Activated effector memory CD4-positive, alpha-beta T cell treated with Interleukin-2 at 50 U/mL for 16 hours (primary cell): ENCODE data around the gene TBC1D19.
"Not testable (repeated sequence)": the region's sequence is repeated elsewhere in the genome, so short reads cannot be mapped to it uniquely, and the experiment has no call there.

Experiments used
- DNase-seq: peaks from one replicate; pipeline ENCODE4 v3.0.0-alpha.2; 2020

TBC1D19 gene, protein sequence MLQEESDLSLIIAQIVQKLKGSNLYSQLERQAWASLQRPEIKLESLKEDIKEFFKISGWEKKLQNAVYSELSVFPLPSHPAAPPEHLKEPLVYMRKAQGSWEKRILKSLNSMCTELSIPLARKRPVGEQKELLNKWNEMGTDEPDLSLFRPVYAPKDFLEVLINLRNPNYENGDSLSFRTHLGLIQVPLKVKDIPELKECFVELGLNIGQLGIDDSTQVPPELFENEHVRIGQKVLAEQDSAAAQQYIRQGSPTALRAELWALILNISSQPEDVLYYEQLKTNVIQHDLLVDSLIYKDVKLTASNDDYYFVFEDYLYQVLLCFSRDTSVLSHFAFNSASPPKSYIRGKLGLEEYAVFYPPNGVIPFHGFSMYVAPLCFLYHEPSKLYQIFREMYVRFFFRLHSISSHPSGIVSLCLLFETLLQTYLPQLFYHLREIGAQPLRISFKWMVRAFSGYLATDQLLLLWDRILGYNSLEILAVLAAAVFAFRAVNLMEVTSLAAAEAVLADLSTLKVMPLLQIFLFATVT

DNA sequence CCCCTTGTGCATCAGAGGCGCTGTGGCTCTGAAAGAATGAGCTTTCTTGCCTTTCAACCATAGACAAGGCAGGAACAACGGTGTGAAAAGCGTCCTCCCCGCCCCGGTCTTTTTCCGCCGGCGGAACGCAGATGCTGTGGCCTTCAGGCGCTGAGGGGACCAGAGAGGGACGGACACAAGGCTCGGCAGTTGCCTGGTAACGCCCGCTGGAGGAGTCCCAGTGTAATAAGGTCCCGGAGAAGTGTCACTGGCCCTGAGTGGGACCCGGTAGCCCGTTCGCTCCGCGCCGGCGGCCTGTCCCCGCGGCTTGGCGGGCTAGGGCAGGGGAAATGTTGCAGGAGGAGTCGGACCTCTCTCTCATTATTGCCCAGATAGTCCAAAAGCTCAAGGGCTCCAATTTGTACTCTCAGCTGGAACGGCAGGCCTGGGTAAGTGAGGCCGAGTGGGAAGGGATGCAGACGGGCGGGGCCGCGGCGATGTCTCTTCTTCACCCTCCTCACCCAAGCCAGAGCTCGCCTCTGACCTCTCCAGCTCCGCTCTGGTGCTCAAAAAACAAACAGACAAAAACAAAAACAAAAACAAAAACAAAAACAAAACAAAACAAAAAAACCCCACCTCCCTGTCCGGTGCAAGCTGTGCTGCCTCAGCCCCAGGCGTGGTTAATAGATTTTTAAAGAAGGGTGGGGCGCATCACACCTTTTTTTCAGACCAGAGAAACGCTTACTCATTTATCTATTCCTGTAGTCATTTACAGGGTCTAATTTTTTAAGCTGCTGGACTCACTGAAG is at the start of gene TBC1D19:
Gene TBC1D19, plus strand, starts transcription at position 220 of the 788 bp plus-strand sequence. Its CDS starts 110 bp downstream, at position 330.
- DNase-seq, result peak; percentile 86

DNA sequence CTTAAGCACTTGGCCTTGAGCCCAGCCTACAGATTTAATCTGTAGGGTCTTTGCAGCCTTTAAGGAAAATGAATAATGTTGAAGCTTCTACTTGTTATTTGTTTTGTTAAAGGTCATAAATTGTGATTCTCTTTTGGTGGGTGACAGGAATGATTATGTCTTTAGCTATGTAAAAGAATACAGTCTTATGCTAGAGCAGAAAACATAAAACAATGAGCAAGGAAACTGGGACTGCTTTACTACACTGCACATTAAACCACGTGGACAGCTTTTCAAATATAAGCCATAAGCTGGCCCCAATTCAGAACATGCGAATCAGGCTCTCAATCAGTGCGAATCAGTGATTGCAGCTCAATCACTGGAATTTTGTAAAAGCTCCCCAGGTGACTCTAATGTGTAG is 40.9 kb upstream of the TBC1D19 start:
- no peak for DNase-seq

DNA sequence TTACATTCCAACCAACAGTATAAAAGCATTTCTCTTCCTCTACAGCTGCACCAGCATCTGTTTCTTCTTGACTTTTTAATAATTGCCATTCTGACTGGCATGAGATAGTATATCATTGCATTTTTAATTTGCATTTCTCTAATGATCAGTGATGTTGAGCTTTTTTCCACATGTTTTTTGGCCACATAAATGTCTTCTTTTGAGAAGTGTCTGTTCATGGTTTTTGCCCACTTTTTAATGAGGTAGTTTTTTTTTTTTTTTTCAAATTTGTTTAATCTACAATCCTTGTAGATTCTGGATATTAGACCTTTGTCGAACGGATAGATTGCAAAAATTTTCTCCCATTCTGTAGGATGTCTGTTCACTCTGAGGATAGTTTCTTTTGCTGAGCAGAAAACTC is 39.5 kb upstream of the TBC1D19 start:
- no peak for DNase-seq

DNA sequence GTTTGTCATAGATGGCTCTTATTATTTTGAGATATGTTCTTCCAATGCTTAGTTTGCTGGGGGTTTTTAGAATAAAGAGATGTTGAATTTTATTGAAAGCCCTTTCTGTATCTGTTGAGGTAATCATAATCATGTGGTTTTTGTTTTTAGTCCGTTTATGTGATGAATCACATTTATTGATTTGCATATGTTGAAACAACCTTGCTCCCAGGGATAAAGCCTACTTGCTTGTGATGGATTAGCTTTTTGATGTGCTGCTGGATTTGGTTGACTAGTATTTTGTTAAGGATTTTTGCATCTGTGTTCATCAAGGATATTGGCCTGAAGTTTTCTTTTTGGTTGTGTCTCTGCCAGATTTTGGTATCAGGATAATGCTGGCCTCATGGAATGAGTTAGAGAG is 35.5 kb upstream of the TBC1D19 start:
- not testable (repeated sequence) for DNase-seq

DNA sequence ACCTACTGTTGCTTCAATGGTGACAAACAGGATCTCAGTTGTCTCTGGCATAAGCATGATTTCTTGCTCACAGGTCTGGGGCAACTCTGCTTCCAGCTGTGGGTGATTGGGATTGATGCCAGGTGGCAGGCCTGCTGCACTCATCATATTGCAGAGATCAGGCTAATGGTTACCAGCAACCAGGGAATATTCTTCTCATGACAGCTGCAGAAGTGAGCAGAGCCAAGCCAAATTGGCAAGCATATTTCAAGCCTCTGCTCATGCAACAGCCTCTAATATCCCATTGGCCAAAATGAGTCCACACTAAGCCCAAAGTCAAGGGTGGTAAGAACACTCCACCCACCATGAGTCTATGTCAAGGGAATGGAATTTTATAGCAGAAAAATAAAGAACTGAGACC is 26.7 kb upstream of the TBC1D19 start:
- DNase-seq, result no peak

DNA sequence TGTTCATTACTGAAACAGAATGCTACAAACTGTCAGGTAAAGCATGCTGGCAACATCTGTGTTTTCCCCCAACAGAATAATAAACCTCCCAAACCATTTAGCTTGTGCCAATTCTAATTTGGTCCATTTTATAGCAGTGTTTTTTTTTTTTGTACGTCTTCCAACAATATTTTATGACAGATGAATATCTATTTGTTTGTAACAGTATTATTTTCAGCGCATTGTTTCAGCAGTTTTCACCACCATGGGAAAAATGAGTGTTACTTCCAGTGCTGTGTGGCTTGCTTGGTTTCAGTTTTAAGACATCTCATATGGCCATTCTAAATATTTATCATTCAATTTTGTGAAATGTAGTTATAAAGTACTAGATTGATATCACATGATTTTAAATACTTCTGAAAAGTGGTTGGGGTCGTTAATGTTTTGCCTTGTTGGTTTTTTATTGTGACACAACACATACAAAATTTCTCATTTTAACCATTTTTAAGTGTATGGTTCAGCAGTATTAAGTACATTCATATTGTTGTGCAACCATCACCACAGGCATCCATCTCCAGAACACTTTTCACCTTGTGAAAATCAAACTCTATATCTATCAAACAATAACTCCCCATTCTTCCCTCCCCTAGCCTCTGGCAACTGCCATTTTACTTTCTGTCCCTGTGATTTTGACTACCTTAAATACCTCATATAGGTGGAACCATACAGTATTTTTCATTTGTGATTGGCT is 25.6 kb upstream of the TBC1D19 start:
- DNase-seq, result no peak

DNA sequence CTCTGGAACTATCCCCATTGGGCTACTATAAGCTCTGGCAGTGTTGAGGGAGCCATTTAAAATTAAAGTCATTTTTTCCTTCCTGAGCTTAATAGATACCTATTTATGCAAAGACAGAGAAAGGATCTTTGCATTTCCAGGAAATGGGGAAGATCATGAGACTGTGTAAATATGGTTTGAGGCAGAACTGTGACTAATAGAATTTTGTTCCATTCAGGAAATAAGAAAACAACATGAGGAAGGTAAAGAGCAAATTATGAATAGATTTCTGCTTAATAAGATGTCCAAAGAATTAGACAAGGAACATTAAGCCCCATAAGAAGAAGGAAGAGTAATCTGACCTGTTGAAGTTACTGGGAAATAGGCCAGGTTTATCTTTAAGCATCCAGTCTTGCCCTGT is 17.8 kb upstream of the TBC1D19 start:
- no peak for DNase-seq

DNA sequence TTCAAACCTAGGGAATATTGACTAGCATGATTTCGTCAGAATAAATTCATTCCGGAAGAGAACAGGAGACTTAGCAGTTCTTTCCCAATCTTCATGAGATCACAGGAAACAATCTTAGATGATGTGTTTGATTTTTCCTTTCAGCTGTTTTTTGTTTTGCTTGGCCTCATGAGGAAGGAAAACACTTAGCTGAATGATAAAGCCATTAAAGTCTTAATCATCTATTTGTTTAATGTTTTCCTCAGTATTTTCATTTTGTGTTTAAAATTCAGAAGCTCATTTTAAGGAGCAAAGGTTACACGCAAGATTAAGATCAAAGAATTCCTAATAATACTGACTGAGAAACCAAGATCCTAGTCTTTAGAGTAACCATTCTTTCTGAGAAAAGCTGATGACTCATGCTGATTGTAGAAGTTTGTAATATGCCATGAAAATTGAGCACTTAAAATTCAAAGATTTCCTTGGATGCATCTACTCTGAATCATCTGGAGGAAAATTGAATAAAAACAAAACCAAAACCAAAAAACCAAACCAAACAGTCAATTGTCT is 15.4 kb upstream of the TBC1D19 start:
- no peak for DNase-seq

DNA sequence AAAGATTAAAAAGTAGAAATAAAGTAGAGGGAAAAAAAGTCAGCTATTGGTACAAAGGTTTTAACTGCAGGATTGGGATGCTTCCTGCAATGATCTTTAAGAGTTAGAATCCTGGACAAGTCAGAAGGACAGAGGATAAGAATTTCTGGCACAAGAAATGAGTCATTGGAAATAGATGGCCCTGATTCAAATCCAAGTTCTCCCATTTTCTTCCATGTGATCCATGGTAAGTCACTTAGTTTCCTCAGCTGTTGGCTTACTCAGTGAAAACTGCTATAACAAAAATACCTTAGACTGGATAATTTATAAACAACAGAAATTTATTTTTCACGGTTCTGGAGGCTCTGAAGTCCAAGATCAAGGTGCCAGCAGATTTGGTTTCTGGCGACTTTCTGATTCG is 13.3 kb upstream of the TBC1D19 start:
- no peak for DNase-seq

DNA sequence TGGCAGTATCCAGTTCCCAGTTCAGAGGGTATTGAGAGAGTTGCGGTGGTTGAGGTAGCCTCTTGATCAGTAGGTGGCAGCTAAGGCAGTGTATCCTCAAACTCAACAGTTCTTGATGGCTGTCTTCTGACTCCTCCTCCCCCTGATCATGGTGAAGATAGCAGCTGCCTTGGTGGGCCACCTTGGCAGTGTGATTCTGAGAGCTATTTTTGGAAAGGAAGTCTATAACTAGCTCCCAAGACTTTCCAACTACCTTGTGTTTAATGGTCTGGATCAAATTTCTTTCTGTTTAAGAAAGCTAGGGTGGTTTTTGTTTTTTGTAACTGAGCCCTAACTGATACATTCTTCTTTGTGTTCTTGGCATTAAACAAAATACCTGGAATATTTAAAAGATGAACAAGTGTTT is 10.5 kb upstream of the TBC1D19 start:
- DNase-seq, result no peak

DNA sequence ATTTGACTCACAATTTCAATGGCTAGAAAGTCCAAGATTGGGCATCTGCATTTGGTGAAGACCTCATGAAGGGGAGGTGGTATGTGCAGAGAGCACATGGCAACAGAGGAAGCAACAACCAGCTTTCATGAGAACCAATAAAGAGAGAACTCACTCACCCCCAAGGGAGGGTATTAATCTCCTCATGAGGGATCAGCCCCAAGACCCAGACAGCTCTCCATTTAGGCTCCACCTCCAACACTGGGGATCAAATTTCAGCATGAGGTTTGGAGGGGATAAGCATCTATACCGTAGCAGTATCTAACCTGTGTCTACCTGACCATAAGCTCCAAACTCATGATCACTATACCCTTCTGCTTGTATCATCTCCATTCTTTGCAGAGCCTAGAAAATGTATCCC is 9.3 kb upstream of the TBC1D19 start:
- DNase-seq, result no peak

DNA sequence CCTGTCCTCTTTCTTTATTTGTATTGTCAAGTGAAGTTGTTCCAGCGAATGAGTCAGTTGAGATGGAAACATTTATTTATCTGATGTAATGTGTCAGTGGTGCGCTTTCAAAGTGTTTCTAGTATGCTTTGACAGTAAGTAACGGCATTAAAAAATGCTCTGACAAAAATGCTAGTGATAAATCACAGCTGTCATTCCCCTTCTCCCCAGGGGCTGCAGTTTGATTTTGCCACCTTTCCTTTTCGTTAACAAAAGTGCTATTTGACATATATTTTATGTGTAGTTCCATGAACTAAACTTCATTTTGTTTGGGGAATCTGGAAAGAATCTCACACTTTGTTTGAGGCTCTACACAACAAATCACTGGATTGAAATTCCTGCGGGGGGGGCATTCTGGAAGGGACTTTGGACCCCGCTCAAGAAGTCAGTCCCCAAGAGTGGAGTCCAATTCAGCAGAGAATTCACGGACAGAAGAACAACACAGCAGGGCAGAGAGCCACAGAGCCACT is 7.6 kb upstream of the TBC1D19 start:
- DNase-seq, result no peak

DNA sequence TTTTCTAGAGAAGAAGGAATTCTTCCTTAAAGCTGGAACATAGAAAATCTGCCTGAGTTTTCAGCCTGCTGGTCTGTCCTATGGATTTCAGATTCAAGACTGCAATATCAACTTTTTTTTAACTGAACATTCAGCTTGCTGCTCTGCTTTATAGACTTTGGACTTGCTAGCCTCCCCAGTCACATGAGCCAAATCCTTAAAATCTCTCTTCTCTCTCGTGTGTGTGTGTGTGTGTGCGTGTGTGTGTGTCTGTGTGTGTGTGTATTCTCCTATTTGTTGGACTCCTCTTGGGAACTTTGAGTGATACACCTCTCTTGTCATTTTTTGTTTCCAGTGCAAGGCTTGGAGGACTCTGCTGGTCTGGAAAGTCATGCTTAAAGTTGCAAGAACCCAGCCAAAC is 6.8 kb upstream of the TBC1D19 start:
- no peak for DNase-seq

DNA sequence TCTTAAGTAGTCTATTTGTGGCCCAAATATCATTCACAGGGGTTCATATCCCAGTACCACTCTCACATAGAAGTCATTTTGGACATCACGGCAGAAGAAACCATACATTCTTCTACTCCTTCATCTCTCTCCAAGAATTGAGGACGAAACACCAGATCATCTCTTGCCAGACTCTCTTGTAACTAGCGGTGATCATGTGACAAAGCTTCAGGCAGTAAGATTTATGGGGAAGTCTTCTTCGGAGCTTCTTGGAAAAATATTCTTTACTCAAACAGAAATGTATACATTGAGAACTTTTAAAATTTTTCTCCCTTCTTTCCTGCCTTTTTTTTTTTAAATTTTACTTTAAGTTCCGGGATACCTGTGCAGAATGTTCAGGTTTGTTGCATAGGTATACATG is 4.7 kb upstream of the TBC1D19 start:
- no peak for DNase-seq

DNA sequence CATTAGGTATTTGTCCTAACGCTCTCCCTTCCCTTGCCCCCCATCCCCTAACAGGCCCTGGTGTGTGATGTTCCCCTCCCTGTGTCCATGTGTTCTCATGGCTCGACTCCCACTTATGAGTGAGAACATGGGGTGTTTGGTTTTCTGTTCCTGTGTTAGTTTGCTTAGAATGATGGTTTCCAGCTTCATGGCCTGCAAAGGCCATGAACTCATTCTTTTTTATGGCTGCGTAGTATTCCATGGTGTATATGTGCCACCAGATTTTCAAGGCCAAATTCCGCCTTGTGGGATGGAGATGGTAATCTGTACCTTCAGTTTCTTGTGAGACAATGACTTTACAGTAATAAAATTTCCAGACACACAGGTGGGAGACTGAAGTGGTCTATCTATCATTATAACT is 2.5 kb upstream of the TBC1D19 start:
- DNase-seq, result not testable (repeated sequence)

DNA sequence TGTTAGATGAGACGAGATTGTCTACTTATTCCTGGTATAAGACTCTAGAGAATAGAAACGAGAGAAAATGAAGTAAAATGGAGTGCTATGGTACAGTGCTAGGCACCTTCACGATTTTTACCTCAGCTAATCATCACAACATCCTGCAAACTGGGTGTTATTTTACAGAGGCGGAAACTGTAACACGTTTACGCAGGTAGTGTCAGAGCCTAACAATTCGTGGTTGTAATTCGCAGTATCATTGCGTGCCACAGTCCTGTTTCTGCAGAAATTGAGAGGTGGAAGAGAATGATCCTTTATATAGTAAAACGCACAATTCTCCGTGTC is 383 bp upstream of the TBC1D19 start:
- DNase-seq, result no peak

DNA sequence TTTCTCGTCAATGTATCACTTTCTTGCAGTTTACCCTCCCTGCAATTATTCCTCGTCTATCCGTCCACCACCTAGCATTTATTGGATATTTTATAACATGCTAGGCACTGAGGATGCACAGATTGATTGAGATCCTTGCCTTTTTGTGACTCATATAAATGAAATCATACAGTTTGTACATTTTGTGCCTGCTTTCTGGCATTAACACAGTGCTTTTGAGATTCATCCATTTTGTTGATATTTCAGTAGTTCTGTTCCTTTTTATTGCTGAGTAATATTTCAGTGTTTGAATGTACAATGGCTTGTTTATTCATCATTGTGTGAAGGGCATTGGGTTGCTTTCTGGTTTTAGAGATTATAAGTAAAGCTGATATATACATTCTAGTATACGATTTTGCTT is 841 bp downstream of the TBC1D19 start:
- DNase-seq, result no peak

DNA sequence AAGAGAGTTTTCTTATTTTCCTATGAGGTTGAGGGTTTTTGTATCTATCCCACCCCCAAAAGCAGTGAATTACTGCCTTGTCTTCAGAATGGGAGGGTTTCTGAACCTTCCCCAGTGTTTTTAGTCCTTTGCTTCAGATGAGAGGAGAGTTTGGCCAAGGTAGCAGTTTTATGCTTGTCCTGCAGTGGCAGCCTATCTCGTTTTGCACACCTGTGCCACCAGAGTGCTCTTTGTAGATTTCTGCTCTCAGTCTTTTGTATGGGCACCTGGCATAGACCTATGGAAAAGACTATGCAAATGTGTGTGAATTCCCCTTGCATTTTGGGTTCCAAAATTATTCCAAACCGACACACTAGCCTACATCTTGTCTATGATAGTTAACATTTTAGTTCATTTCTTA is 5.8 kb downstream of the TBC1D19 start:
- DNase-seq, result no peak

DNA sequence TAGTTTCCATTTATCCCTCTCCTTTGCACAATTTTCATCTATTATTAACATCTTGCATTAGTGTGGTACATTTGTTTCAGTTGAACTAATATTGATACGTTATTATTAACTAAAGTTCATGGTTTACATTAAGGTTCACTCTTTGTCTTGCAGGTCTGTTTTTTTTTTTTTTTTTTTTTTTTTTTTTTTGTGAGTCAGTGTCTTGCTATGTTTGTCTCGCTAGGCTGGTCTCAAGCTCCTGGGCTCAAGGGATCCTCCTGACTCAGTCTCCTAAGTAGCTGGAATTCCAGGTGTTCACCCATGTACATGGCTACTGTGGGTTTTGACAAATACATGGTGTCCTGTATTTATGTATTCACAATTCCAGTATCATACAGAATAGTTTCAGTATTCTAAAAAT is 6.8 kb downstream of the TBC1D19 start:
- DNase-seq, result no peak

DNA sequence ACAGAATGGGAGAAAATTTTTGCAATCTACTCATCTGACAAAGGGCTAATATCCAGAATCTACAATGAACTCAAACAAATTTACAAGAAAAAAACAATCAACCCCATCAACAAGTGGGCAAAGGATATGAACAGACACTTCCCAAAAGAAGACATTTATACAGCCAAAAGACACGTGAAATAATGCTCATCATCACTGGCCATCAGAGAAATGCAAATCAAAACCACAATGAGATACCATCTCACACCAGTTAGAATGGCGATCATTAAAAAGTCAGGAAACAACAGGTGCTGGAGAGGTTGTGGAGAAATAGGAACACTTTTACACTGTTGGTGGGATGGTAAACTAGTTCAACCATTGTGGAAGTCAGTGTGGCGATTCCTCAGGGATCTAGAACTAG is 9.7 kb downstream of the TBC1D19 start:
- DNase-seq, result not testable (repeated sequence)

DNA sequence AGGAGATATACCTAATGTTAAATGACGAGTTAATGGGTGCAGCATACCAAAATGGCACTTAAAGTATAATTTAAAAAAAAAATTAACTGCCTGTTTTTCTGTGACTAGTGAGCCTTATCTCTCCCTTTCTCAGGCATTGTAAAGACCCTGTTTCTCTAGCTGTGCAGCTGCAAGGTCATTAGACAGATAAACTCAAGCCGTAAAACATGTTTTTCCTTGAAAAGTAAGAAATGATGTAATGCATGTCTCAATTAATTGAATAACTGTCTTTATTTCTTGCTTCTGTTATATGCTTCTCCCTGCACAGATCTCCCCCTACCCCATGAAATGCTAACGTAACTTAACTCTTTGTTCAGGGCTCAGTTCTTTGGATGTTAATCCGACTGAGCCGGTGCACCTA is 10.5 kb downstream of the TBC1D19 start:
- no peak for DNase-seq

DNA sequence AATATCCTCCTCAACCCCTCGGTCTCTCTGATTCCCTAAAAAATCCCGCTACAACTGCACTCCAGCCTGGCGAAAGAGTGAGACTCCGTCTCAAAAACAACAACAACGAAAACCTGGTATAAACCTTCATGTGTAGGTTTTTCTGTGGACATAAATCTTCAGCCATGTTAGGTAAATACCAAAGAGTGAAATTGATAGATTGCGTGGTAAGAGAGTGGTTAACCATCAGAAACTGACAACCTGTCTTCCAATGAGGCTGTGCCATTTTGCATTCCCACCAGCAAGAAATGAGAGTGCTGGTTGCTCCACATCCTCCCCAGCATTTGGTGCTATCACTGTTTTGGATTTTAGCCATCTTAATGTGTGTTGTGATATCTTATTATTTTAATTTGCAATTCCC is 10.9 kb downstream of the TBC1D19 start:
- no peak for DNase-seq

DNA sequence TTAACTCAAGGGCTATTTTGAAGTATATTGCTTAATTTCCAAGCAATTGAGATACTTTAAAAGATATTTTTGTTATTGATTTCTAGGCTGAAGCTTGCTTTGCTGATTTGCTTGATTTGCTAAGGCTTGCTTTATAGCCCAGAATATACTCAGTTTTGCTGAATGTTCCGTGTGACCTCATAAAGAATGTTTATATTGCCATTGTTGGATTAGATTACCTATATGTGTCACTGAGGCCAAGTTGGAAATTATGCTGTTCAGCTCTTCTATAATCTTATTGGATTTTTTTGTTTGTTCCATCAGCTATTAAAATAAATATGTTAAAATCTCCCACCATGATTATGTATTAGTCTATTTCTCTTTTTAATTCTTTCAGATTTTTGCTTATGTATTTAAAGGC is 13.0 kb downstream of the TBC1D19 start:
- DNase-seq, result no peak
